Liver (tissue), 9 donors: ENCODE measurements around the gene PLA2G4B. TPM values are rescaled to one million over a fixed set of nuclear protein-coding genes. Genes with fewer than 3 reads are reported as not detected.
A peak's percentile ranks its signal among the peaks of the same experiment; 100 is the strongest.

Source experiments
- DNase-seq: peaks from one replicate; pipeline ENCODE4 v3.0.0-alpha.2; 2017; ENCODE audit warnings: low spot score
- H3K27ac ChIP-seq, 2 donors: one replicate each; pipeline ENCODE4 v1.7.0; 2013; ENCODE audit warnings: inconsistent platforms in 2 of 2, low read length in 2 of 2, control low read depth in 1 of 2, low read depth in 1 of 2, mild to moderate bottlenecking in 1 of 2
- H3K27me3 ChIP-seq, 4 donors: one replicate each; pipeline versions ENCODE4 v1.6.1 to v1.7.0; 2013; ENCODE audit warnings: low read length in 3 of 4, inconsistent platforms in 1 of 4, mild to moderate bottlenecking in 1 of 4, moderate library complexity in 1 of 4; ENCODE audit not compliant: control insufficient read depth in 4 of 4, insufficient read depth in 4 of 4
- H3K36me3 ChIP-seq, 4 donors: one replicate each; pipeline versions ENCODE4 v1.6.1 to v1.7.0; 2013; ENCODE audit warnings: low read length in 3 of 4, mild to moderate bottlenecking in 3 of 4, low read depth in 1 of 4, moderate library complexity in 1 of 4; ENCODE audit not compliant: control insufficient read depth in 4 of 4, insufficient read depth in 3 of 4
- H3K4me1 ChIP-seq, 4 donors: one replicate each; pipeline versions ENCODE4 v1.6.1 to v1.7.0; 2013; ENCODE audit warnings: low read length in 3 of 4, mild to moderate bottlenecking in 3 of 4, moderate library complexity in 1 of 4; ENCODE audit not compliant: control insufficient read depth in 4 of 4, insufficient read depth in 4 of 4
- H3K4me3 ChIP-seq, 3 donors: one replicate each; pipeline versions ENCODE4 v1.6.1 to v1.7.0; 2013; ENCODE audit warnings: low read length in 3 of 3, control low read depth in 1 of 3, low read depth in 1 of 3, mild to moderate bottlenecking in 1 of 3
- H3K9ac ChIP-seq, 2 donors: one replicate each; pipeline ENCODE4 v1.7.0; 2013; ENCODE audit warnings: low read length in 2 of 2, mild to moderate bottlenecking in 2 of 2, moderate library complexity in 2 of 2, control low read depth in 1 of 2, low read depth in 1 of 2
- H3K9me3 ChIP-seq, 4 donors: one replicate each; pipeline versions ENCODE4 v1.6.1 to v1.7.0; 2013; ENCODE audit warnings: low read length in 3 of 4; ENCODE audit not compliant: control insufficient read depth in 4 of 4
- CTCF ChIP-seq: fragments of 150-350 bp; IDR thresholded peaks from 2 replicates; pipeline ENCODE4 v1.5.1; 2017; ENCODE audit warnings: improper control_type of control experiment, low read depth, low read length; ENCODE audit not compliant: missing input control
- FOXA1 ChIP-seq: IDR thresholded peaks from 2 replicates; pipeline ENCODE4 v1.6.1; 2016; ENCODE audit warnings: antibody characterized with exemption
- GABPA ChIP-seq, 2 donors: IDR thresholded peaks in 1 of 2; conservative IDR thresholded peaks in 1 of 2; 2 replicates each; pipeline ENCODE4 v1.6.1; 2016; ENCODE audit warnings: antibody characterized with exemption in 2 of 2, mild to moderate bottlenecking in 1 of 2, moderate library complexity in 1 of 2
- HNF4G ChIP-seq: IDR thresholded peaks from 2 replicates; pipeline ENCODE4 v1.6.1; 2016; ENCODE audit warnings: antibody characterized with exemption
- JUND ChIP-seq, 2 donors: IDR thresholded peaks; 2 replicates each; pipeline ENCODE4 v1.6.1; 2016; ENCODE audit warnings: antibody characterized with exemption in 2 of 2
- MAX ChIP-seq: IDR thresholded peaks from 2 replicates; pipeline ENCODE4 v1.6.1; 2016; ENCODE audit warnings: antibody characterized with exemption
- NR2F2 ChIP-seq: IDR thresholded peaks from 2 replicates; pipeline ENCODE4 v1.6.1; 2016; ENCODE audit warnings: antibody characterized with exemption
- REST ChIP-seq: IDR thresholded peaks from 2 replicates; pipeline ENCODE4 v1.6.1; 2016; ENCODE audit warnings: antibody characterized with exemption, mild to moderate bottlenecking
- RXRA ChIP-seq, 2 donors: IDR thresholded peaks; 2 replicates each; pipeline ENCODE4 v1.6.1; 2017 to 2018; ENCODE audit warnings: antibody characterized with exemption in 2 of 2, mild to moderate bottlenecking in 1 of 2
- SP1 ChIP-seq: IDR thresholded peaks from 2 replicates; pipeline ENCODE4 v1.6.1; 2018; ENCODE audit warnings: antibody characterized with exemption, mild to moderate bottlenecking
- TAF1 ChIP-seq: conservative IDR thresholded peaks from 2 replicates; pipeline ENCODE4 v1.6.1; 2016; ENCODE audit warnings: antibody characterized with exemption, mild to moderate bottlenecking
- ZBTB33 ChIP-seq: IDR thresholded peaks from 2 replicates; pipeline ENCODE4 v1.6.1; 2016; ENCODE audit warnings: antibody characterized with exemption
- WGBS: extraction: QIAGEN DNeasy Blood & Tissue Kit; methylation state at CpG from one replicate; pipeline ENCODE4 v1.1.7; 2013; 5-methylcytosine and 5-hydroxymethylcytosine counted together
- polyA plus RNA-seq, 2 donors: library from polyadenylated mRNA; stranded (reverse) in 1 of 2; unstranded in 1 of 2; fragments of 200-250 nt in 1 of 2; fragments of >200 nt in 1 of 2; fragmentation: Nextera tagmentation in 1 of 2; extraction: Ambion mirVana in 1 of 2; gene quantifications; one replicate each; pipeline versions ENCODE4 v1.2.1 to v1.2.3, GENCODE V29; 2013 to 2015
- total RNA-seq, 2 donors: library from RNA; depleted of rRNA; stranded (reverse); fragments of >200 nt; gene quantifications; one replicate each; pipeline ENCODE4 v1.2.3, GENCODE V29; 2014
- donor health status: healthy.
- donor health status: healthy.
- donor health status: healthy.
- donor health status: healthy.
- donor health status: healthy.

Gene PLA2G4B
- total and polyA plus RNA-seq, 4 donors: 0.33 to 3.6 (median 2.3) TPM

GRCh38 chr15:41794081-41794480 lies 44.6 kb upstream of the PLA2G4B start:
- no peak overlapping the region for H3K27ac ChIP-seq
- 91% methylated on average over 4 of the region's 4 CpGs for WGBS
- H3K9ac ChIP-seq: no peak overlapping the region
- TF ChIP-seq JUND (IDR thresholded peaks at IDR 0.05) (no peak), CTCF (no peak), ZBTB33 (no peak), FOXA1 (no peak), HNF4G (no peak), RXRA (IDR thresholded peaks at IDR 0.05) (no peak), REST (no peak), GABPA (IDR thresholded peaks at IDR 0.05 in 1 of 2, conservative IDR thresholded peaks at IDR 0.05 in 1 of 2) (no peak)
- no peaks in the 10 kb centered on the region for H3K9me3 ChIP-seq
- H3K27me3 ChIP-seq: no peaks in the 10 kb centered on the region
- H3K36me3 ChIP-seq: no peaks in the 10 kb centered on the region
- H3K4me3 ChIP-seq: no peak overlapping the region
- H3K4me1 ChIP-seq: peaks cover 3 to 11% (median 6%) of the 10 kb centered on the region in 4 donors
- no peak for DNase-seq

GRCh38 chr15:41795996-41796856 lies 42.4 kb upstream of the PLA2G4B start:
- no peak overlapping the region for H3K4me3 ChIP-seq
- no peaks in the 10 kb centered on the region for H3K9me3 ChIP-seq
- 76% methylated on average over 10 of the region's 10 CpGs for WGBS
- H3K36me3 ChIP-seq: peaks cover 0 to 3% (median 0%) of the 10 kb centered on the region in 4 donors
- no peaks in the 10 kb centered on the region for H3K27me3 ChIP-seq
- H3K4me1 ChIP-seq: no peaks in the 10 kb centered on the region
- DNase-seq: no peak
- H3K27ac ChIP-seq: no peak overlapping the region
- peak overlapping the region in 1 of 2 donors; percentile 33 for H3K9ac ChIP-seq
- TF ChIP-seq GABPA (IDR thresholded peaks at IDR 0.05 in 1 of 2, conservative IDR thresholded peaks at IDR 0.05 in 1 of 2) (no peak), TAF1 (no peak), FOXA1 (no peak), HNF4G (no peak), JUND (IDR thresholded peaks at IDR 0.05) (no peak), NR2F2 (no peak), SP1 (no peak), ZBTB33 (no peak), MAX (no peak), REST (no peak)
